HG03135 (cell line): ENCODE data around the gene MMRN1.

ENCODE experiments used
- ATAC-seq: cut with Tn5 transposase; IDR thresholded peaks from one replicate; pipeline ENCODE4 v1.9.1; 2021; ENCODE audit warnings: mild to moderate bottlenecking, moderate library complexity; ENCODE audit not compliant: unreplicated experiment

The MMRN1 gene, protein sequence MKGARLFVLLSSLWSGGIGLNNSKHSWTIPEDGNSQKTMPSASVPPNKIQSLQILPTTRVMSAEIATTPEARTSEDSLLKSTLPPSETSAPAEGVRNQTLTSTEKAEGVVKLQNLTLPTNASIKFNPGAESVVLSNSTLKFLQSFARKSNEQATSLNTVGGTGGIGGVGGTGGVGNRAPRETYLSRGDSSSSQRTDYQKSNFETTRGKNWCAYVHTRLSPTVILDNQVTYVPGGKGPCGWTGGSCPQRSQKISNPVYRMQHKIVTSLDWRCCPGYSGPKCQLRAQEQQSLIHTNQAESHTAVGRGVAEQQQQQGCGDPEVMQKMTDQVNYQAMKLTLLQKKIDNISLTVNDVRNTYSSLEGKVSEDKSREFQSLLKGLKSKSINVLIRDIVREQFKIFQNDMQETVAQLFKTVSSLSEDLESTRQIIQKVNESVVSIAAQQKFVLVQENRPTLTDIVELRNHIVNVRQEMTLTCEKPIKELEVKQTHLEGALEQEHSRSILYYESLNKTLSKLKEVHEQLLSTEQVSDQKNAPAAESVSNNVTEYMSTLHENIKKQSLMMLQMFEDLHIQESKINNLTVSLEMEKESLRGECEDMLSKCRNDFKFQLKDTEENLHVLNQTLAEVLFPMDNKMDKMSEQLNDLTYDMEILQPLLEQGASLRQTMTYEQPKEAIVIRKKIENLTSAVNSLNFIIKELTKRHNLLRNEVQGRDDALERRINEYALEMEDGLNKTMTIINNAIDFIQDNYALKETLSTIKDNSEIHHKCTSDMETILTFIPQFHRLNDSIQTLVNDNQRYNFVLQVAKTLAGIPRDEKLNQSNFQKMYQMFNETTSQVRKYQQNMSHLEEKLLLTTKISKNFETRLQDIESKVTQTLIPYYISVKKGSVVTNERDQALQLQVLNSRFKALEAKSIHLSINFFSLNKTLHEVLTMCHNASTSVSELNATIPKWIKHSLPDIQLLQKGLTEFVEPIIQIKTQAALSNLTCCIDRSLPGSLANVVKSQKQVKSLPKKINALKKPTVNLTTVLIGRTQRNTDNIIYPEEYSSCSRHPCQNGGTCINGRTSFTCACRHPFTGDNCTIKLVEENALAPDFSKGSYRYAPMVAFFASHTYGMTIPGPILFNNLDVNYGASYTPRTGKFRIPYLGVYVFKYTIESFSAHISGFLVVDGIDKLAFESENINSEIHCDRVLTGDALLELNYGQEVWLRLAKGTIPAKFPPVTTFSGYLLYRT

GRCh38 chr4:89894649-89895550 lies at the start of gene MMRN1:
Gene MMRN1, plus strand, starts transcription at chr4:89894854. Its CDS starts 118 bp downstream, at chr4:89894972.
- peak; percentile 76 for ATAC-seq

DNA sequence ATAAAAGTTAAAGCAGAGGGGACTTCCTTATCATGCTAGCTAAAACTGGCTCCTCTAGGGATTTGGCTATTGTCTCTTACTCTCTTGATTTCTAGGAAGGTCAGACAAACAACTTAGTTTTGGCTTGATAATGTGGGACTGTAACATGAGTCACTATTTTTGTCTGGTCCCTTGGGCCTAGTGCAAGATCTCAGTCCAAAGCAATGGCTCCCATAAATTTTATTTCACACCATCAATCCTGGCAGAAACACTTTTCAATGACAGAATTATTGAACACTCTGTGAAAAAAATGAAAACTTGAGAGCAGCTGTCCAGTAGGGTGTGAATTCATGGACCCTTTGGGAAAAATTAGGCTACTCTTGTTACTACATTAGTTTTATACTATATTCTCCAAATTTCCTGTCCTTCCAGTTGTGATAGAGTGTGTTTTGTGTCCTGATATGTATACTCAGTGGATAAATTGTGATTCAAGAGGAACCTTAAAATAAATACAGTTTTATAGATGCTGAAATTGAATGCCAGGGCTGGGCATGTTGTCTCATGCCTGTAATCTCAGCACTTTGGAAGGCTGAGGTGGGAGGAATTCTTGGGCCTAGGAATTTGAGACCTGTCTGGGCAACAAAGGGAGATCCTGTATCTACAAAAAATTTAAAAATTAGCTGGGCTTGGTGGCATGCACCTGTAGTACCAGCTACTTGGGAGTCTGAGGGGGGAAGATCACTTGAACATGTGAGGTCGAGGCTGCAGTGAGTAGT lies 46.9 kb upstream of the MMRN1 start:
- no peak for ATAC-seq

GRCh38 chr4:89855236-89855635 lies 39.4 kb upstream of the MMRN1 start:
- no peak for ATAC-seq

DNA sequence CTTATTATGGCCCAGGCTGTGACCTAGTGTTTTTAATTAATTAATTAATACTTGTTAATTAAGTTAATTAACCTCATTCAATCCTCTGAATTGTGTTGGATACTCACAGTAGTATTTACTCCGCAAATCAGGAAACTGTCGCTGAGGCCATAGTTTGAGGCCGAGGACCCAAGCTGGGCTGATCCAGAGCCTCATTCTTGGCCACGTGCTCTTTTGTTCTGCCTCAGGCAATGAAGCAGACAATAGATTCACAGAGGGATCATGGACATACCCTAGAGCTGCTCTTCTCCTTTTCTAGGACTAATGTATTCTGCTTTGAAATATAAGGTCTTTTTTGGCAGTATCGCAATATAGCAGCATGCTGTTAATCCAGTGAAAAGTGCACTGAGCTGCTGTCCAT lies 33.7 kb upstream of the MMRN1 start:
- ATAC-seq = no peak

- ATAC-seq = no peak
Observed at GRCh38 chr4:89863533-89863932, 31.1 kb upstream of the MMRN1 start.

- ATAC-seq = no peak
Observed at GRCh38 chr4:89868276-89868675, 26.4 kb upstream of the MMRN1 start.

- no peak for ATAC-seq
Observed at GRCh38 chr4:89868999-89869589, 25.6 kb upstream of the MMRN1 start.

DNA sequence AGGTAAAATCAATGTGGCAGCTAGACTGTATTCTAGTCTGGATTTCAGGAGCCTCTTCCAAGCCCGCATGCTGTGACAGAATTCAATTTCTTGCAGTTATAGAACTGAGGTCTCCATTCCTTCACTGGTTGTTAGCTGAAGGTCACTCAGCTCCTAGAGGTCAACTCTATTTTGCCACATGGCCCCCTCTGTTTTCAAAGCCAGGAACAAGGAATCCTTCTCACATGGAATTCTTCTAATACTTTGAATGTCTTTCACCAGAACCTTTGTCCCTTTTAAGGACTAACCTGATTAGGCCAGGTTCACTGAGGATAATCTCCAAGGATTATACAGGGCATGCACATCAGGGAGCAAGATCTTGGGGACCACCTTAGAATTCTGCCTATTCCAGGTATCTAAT lies 23.4 kb upstream of the MMRN1 start:
- no peak for ATAC-seq

DNA sequence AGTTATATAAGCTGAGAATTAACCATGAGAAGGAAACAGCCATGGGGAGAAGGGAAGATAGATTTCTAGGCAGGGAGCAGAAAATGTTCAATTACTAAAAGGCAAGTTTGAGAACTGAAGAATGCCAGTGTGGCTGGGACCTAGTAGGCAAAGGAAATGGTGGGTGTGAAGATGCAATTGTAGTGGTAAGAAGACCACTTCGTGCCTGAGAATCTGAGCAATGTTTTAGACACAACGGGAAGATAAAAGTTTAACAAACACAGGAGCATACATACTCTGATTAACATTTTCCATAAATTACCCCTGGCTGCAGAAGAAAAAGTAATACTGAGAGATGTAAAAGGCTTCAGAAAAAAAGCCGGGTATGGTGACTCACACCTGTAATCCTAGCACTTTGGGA lies 18.1 kb upstream of the MMRN1 start:
- no peak for ATAC-seq

DNA sequence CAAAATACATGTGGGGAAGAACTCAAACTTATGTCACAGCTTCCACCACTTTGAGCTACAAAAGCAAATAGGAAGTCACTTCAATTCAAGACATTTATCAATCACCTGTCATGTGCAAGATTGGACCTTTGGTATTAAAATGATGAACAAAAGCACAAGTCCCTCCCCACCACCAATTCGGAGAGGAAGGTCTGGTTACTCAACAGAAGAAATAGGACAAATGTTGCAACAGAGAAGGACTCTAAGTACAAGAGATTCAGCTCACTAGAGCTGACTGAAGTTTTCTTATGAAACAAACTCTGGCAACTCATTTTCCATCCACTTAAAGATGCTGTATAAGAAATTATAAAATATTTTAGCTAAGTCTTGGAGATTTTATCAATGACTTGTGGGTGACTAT lies 16.0 kb upstream of the MMRN1 start:
- no peak for ATAC-seq

GRCh38 chr4:89879215-89879614 lies 15.4 kb upstream of the MMRN1 start:
- ATAC-seq = no peak

DNA sequence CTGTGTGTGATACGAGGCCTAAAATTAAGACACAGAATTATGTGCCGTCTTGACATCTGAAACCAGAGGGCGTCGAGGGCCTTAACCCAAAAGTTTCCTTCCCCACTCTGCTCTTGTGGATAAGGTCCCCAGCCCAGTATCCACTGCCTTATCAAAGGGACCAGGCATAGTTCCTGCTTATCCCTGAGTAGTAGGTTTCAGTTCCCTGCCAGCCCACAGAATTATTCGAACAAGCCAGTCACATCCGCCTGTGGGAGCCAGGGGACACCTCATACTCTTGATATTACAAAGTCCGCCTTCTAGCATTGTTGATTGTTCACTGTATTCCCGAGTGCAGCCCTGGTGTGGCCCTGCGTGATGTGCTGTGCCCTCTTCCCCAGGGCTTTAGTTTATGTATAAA lies 5.4 kb upstream of the MMRN1 start:
- ATAC-seq = no peak

GRCh38 chr4:89897867-89898266 lies 3.2 kb downstream of the MMRN1 start:
- no peak for ATAC-seq

DNA sequence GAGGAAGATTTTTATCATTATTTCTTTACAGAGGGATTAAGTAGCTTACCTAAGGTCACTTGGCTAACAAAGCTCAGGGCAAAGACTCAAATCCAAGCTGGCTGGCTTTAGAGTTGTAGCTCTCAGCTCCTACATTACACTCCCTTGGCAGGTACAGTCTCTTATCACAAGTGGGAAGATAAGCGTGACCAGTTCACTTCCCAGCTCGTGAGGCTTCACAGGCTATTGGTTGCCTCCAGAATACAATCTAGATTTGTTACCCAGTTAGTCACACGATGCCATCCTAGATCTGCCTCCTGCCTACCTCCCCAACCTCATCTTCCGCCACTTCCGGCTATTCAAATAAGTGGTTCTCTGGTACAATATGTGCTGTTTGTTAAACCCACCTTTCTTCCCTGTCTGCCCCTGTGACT lies 3.7 kb downstream of the MMRN1 start:
- peak; percentile 55 for ATAC-seq

DNA sequence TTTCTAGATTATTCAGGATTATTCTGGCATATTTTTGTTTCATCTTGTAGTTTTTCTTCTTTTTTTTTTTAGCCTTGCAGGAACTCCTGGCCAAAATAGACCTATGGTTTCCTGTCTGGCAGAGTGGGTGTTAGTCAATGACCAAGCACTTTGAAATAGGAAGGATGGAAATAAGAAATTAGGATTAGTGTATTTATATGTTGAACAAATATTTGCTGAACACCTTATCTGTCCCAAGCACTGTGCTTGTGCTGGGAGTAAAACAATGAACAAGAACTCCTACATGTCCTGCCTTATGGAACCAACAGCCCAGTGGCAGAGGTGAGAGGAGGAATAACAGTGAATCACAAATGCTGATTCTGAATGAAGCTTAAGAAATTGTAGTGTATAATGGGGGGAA lies 4.5 kb downstream of the MMRN1 start:
- no peak for ATAC-seq

GRCh38 chr4:89899854-89900253 lies 5.2 kb downstream of the MMRN1 start:
- no peak for ATAC-seq

- peak; percentile 77 for ATAC-seq
Observed at GRCh38 chr4:89901808-89902431, 7.3 kb downstream of the MMRN1 start.

GRCh38 chr4:89904524-89904923 lies 9.9 kb downstream of the MMRN1 start:
- ATAC-seq = no peak

DNA sequence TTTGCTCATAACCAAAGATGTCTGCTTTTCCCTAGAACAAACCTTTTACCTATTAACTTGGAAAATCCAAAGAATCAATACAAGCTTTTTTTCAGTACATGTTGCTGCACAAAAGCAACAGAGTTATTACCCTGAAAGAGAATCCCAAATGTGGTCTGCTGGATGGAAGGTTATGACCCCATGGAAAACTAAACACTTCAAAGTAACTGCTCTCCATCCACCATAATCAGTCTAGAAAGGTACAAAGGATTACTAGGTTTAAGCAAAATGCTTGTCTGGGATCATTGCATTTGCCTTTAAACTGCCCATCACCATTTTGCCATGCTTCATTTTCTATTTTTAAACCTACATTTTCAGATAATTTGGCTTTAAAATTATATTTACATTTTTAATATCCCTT lies 11.7 kb downstream of the MMRN1 start:
- no peak for ATAC-seq
